H1 (cell line): ENCODE results near the gene BNC2. TPM values are rescaled to one million over a fixed set of nuclear protein-coding genes. Genes with fewer than 3 reads are reported as not detected.
A peak's percentile ranks its signal among the peaks of the same experiment; 100 is the strongest.

Experiments used
- CTCF ChIA-PET: fragments of 300-600 bp; sonication (Branson Sonifier 250); formaldehyde crosslinking; loops from one replicate; lab custom pipeline; 2021; ENCODE audit not compliant: partially characterized antibody; lab: Charles Lee
- POLR2A ChIA-PET: fragments of 300-600 bp; sonication (Branson Sonifier 250); formaldehyde crosslinking; loops from one replicate; lab custom pipeline; 2021; ENCODE audit warnings: inconsistent platforms; ENCODE audit not compliant: partially characterized antibody; lab: Charles Lee
- DNase-seq, 2 experiments: peaks; one replicate each; pipeline versions ENCODE4 v3.0.0 to v3.0.0-alpha.2; 2010 to 2022; ENCODE audit warnings: low spot score in 2 of 2, low read depth in 1 of 2, mixed read lengths in 1 of 2
- FAIRE-seq: peaks from 2 replicates; lab custom pipeline; 2011; peaks lifted over from hg19 to GRCh38; lab: Jason Lieb, UNC
- H2AFZ ChIP-seq: 2 replicates; pipeline ENCODE4 v1.8.1; 2012; ENCODE audit warnings: low read length, inconsistent platforms
- H2AK5ac ChIP-seq: 2 replicates; pipeline ENCODE4 v1.6.1; 2013; ENCODE audit warnings: low read depth, low read length
- H2BK120ac ChIP-seq: replicated peaks from 2 replicates; pipeline ENCODE3; 2013; ENCODE audit warnings: low read depth, low read length, inconsistent platforms
- H2BK12ac ChIP-seq: 2 replicates; pipeline ENCODE4 v1.6.1; 2013; ENCODE audit warnings: low read depth, low read length
- H2BK15ac ChIP-seq: 2 replicates; pipeline ENCODE4 v1.6.1; 2013; ENCODE audit warnings: low read length
- H2BK20ac ChIP-seq: 2 replicates; pipeline ENCODE4 v1.6.1; 2013; ENCODE audit warnings: low read length
- H2BK5ac ChIP-seq: 2 replicates; pipeline ENCODE4 v1.6.1; 2013; ENCODE audit warnings: low read depth, low read length
- H3K14ac ChIP-seq: 2 replicates; pipeline ENCODE4 v1.6.1; 2013; ENCODE audit warnings: inconsistent platforms; ENCODE audit not compliant: insufficient read length
- H3K18ac ChIP-seq: 2 replicates; pipeline ENCODE4 v1.6.1; 2013; ENCODE audit warnings: low read length; ENCODE audit errors: extremely low read depth
- H3K23ac ChIP-seq: 2 replicates; pipeline ENCODE4 v1.6.1; 2013; ENCODE audit warnings: inconsistent platforms; ENCODE audit not compliant: insufficient read length
- H3K23me2 ChIP-seq: 2 replicates; pipeline ENCODE4 v1.6.1; 2013; ENCODE audit warnings: low read depth, low read length
- H3K27ac ChIP-seq: 2 replicates; pipeline ENCODE4 v1.6.1; 2011; ENCODE audit warnings: low read depth, low read length, inconsistent platforms
- H3K27me3 ChIP-seq, 4 experiments: replicated peaks in 1 of 4; 1 replicate in 1 of 4; 2 replicates in 3 of 4; pipeline versions ENCODE4 v1.6.1 to v1.8.1; 2011 to 2013; ENCODE audit warnings: low read length in 3 of 4, mild to moderate bottlenecking in 3 of 4, inconsistent platforms in 2 of 4, mixed read lengths in 2 of 4, moderate library complexity in 1 of 4; ENCODE audit not compliant: control insufficient read depth in 3 of 4, insufficient read depth in 3 of 4; ENCODE audit errors: extremely low read depth in 1 of 4
- H3K36me3 ChIP-seq, 4 experiments: 2 replicates each; pipeline versions ENCODE4 v1.6.1 to v1.8.1; 2011 to 2013; ENCODE audit warnings: mild to moderate bottlenecking in 4 of 4, low read length in 3 of 4, moderate library complexity in 2 of 4, control low read depth in 1 of 4, inconsistent platforms in 1 of 4; ENCODE audit not compliant: insufficient read depth in 4 of 4, control insufficient read depth in 2 of 4
- H3K4ac ChIP-seq: replicated peaks from 2 replicates; pipeline ENCODE3; 2013; ENCODE audit warnings: low read length, low read depth, mixed read lengths, inconsistent platforms; ENCODE audit not compliant: insufficient read length
- H3K4me1 ChIP-seq, 4 experiments: replicated peaks in 1 of 4; 1 replicate in 1 of 4; 2 replicates in 3 of 4; pipeline versions ENCODE4 v1.6.1 to v1.8.1; 2011 to 2013; ENCODE audit warnings: low read length in 3 of 4, inconsistent platforms in 2 of 4, mixed read lengths in 1 of 4; ENCODE audit not compliant: insufficient read depth in 4 of 4, control insufficient read depth in 3 of 4
- H3K4me2 ChIP-seq, 2 experiments: 2 replicates each; pipeline versions ENCODE4 v1.6.1 to v1.8.1; 2011 to 2013; ENCODE audit warnings: low read depth in 2 of 2, low read length in 2 of 2, control low read depth in 1 of 2, inconsistent platforms in 1 of 2, mild to moderate bottlenecking in 1 of 2; ENCODE audit not compliant: insufficient read depth in 1 of 2
- H3K4me3 ChIP-seq, 4 experiments: fragments of 200-600, 300-600 bp in 1 of 4; sonication (generic), shearing (Covaris generic), sonication (Bioruptor Twin) in 1 of 4; 2 replicates each; pipeline versions ENCODE4 v1.5.1 to v1.8.1; 2011 to 2016; ENCODE audit warnings: low read length in 4 of 4, low read depth in 3 of 4, control low read depth in 2 of 4, inconsistent platforms in 2 of 4, mild to moderate bottlenecking in 2 of 4, mixed read lengths in 1 of 4, moderate library complexity in 1 of 4; ENCODE audit not compliant: insufficient read depth in 2 of 4; ENCODE audit errors: extremely low read depth in 1 of 4
- H3K56ac ChIP-seq: replicated peaks from 2 replicates; pipeline ENCODE3; 2013; ENCODE audit warnings: low read depth, mild to moderate bottlenecking, mixed read lengths, low read length, inconsistent platforms; ENCODE audit not compliant: insufficient read length
- H3K79me1 ChIP-seq: 2 replicates; pipeline ENCODE4 v1.6.1; 2013; ENCODE audit warnings: low read depth, low read length, control low read depth
- H3K79me2 ChIP-seq, 2 experiments: 2 replicates each; pipeline versions ENCODE4 v1.6.1 to v1.8.1; 2012 to 2013; ENCODE audit warnings: low read length in 2 of 2, mild to moderate bottlenecking in 2 of 2, inconsistent platforms in 1 of 2; ENCODE audit not compliant: insufficient read depth in 2 of 2, control insufficient read depth in 1 of 2
- H3K9ac ChIP-seq, 4 experiments: replicated peaks in 1 of 4; 1 replicate in 1 of 4; 2 replicates in 3 of 4; pipeline versions ENCODE4 v1.6.1 to v1.8.1; 2011 to 2013; ENCODE audit warnings: low read depth in 3 of 4, low read length in 3 of 4, control low read depth in 2 of 4, mild to moderate bottlenecking in 2 of 4, moderate library complexity in 2 of 4, inconsistent platforms in 1 of 4; ENCODE audit errors: extremely low read depth in 1 of 4
- H3K9me3 ChIP-seq, 2 experiments: 2 replicates each; pipeline versions ENCODE4 v1.6.1 to v1.8.1; 2012 to 2013; ENCODE audit warnings: mild to moderate bottlenecking in 2 of 2, moderate library complexity in 2 of 2, control low read depth in 1 of 2, inconsistent platforms in 1 of 2, low read depth in 1 of 2, low read length in 1 of 2, mixed read lengths in 1 of 2; ENCODE audit not compliant: insufficient read depth in 2 of 2
- H4K20me1 ChIP-seq, 2 experiments: replicated peaks in 1 of 2; 2 replicates each; pipeline versions ENCODE3 to v1.8.1; 2011 to 2013; ENCODE audit warnings: inconsistent platforms in 2 of 2, low read length in 2 of 2, mild to moderate bottlenecking in 1 of 2; ENCODE audit not compliant: insufficient read depth in 2 of 2, control insufficient read depth in 1 of 2
- H4K5ac ChIP-seq: 2 replicates; pipeline ENCODE4 v1.6.1; 2013; ENCODE audit warnings: low read length, low read depth, mixed read lengths, inconsistent platforms; ENCODE audit not compliant: insufficient read length
- H4K8ac ChIP-seq: 2 replicates; pipeline ENCODE4 v1.8.0; 2013; ENCODE audit warnings: mild to moderate bottlenecking, moderate library complexity, low read length, inconsistent platforms; ENCODE audit not compliant: insufficient read depth; ENCODE audit errors: extremely low read depth
- H4K91ac ChIP-seq: replicated peaks from 2 replicates; pipeline ENCODE3; 2013; ENCODE audit warnings: low read length, mixed read lengths, inconsistent platforms; ENCODE audit not compliant: insufficient read length
- EP300 ChIP-seq, 2 experiments: IDR thresholded peaks; 1 replicate in 1 of 2; 2 replicates in 1 of 2; pipeline ENCODE4 v1.6.1; 2011 to 2012; ENCODE audit warnings: low read depth in 2 of 2, low read length in 2 of 2, mild to moderate bottlenecking in 2 of 2, borderline replicate concordance in 1 of 2, inconsistent platforms in 1 of 2, moderate library complexity in 1 of 2
- SP1 ChIP-seq: IDR thresholded peaks from 2 replicates; pipeline ENCODE4 v1.6.1; 2011; ENCODE audit warnings: low read depth, low read length
- WGBS, 2 experiments: shearing (Covaris generic) in 1 of 2; methylation state at CpG; one replicate each; pipeline versions ENCODE4 v1.1.6 to v1.1.7; 2013 to 2015; ENCODE audit warnings: low lambda C conversion rate in 2 of 2, mixed read lengths in 2 of 2, inconsistent platforms in 1 of 2, low coverage in 1 of 2, missing lambda C conversion rate in 1 of 2; ENCODE audit not compliant: insufficient replicate concordance in 2 of 2, insufficient coverage in 1 of 2, insufficient read length in 1 of 2; ENCODE audit errors: extremely low coverage in 1 of 2, missing lambda C conversion rate in 1 of 2; 5-methylcytosine and 5-hydroxymethylcytosine counted together
- polyA plus RNA-seq, 7 experiments: library from polyadenylated mRNA; depleted of rRNA in 3 of 7; stranded (reverse) in 5 of 7; unstranded in 2 of 7; fragments of >200 nt in 5 of 7; fragments of 200-250 nt in 2 of 7; gene quantifications; 1 replicate in 5 of 7; 2 replicates in 1 of 7; 4 replicates in 1 of 7; pipeline versions ENCODE4 v1.2.1 to v1.2.3, GENCODE V29; 2011 to 2013; ENCODE audit warnings: missing spikeins in 2 of 7, mixed read lengths in 2 of 7
- total RNA-seq: library from RNA; stranded (reverse); fragmentation: NEBNext Ultra II Directional; extraction: Animal tissue kit (Norgen Biotek cat#: 25700); gene quantifications from 2 replicates; pipeline ENCODE4 v1.2.1, GENCODE V29; 2021

Gene BNC2
- total and polyA plus RNA-seq, 2 of the 8 experiments (the other 6 are each of a cell fraction or from before 2014, with no cell fraction given): 16.0 to 26.8 TPM

- H3K4me1 ChIP-seq: peaks cover 7 to 48% (median 33%) of the 10 kb centered on the region in 4 experiments
- TF ChIP-seq EP300 (IDR thresholded peaks at IDR 0.05; ENCODE audit: borderline replicate concordance in 1 of 2, low read depth in 2 of 2, low read length in 2 of 2): peak in 1 of 2 experiments; percentile 76; a peak in 1 of 3 replicates
- TF ChIP-seq SP1: peak; percentile 23; the same call in 1 of the 2 replicates
These were observed 160.5 kb downstream of the BNC2 start for GRCh38 chr9:16709924-16710323.

More at GRCh38 chr9:16709924-16710323, 160.5 kb downstream of the BNC2 start:
- ChIA-PET CTCF (no interaction called here), POLR2A (interaction anchor here (0.7 to 2.0 kb wide), 4 partner anchors 17 to 101 kb away, joined by 3 to 5 read pairs (median 4); no protein-coding TSS in a partner anchor)
- H2BK120ac ChIP-seq: no peak overlapping the region
- peak overlapping the region; percentile 99 for H4K5ac ChIP-seq
- FAIRE-seq (peak; percentile 78), DNase-seq (no peak)
- no peak overlapping the region for H2BK20ac ChIP-seq
- no peak overlapping the region for H3K23ac ChIP-seq
- peaks cover 0 to 10% of the 10 kb centered on the region in 2 experiments; a peak in 2 of 4 replicates for H3K79me2 ChIP-seq
- H3K18ac ChIP-seq: no peak overlapping the region; the same call in 1 of the 2 replicates
- H2AFZ ChIP-seq: no peak overlapping the region
- H3K79me1 ChIP-seq: no peaks in the 10 kb centered on the region
- no peak overlapping the region for H3K56ac ChIP-seq
- no peaks in the 10 kb centered on the region for H4K20me1 ChIP-seq
- no peak overlapping the region for H3K4ac ChIP-seq
- no peak overlapping the region for H2BK15ac ChIP-seq
- no peak overlapping the region for H2AK5ac ChIP-seq
- H3K27me3 ChIP-seq: no peaks in the 10 kb centered on the region
- H3K9me3 ChIP-seq: no peaks in the 10 kb centered on the region
- no peak overlapping the region for H3K9ac ChIP-seq
- H3K4me2 ChIP-seq: peak overlapping the region; percentile 57 to 82
- peak overlapping the region in 1 of 4 experiments; percentile 49; a peak in 2 of 8 replicates for H3K4me3 ChIP-seq
- H2BK5ac ChIP-seq: no peak overlapping the region
- H2BK12ac ChIP-seq: no peak overlapping the region
- peaks cover 5% of the 10 kb centered on the region for H3K23me2 ChIP-seq
- peak overlapping the region; percentile 90; the same call in 1 of the 2 replicates for H3K27ac ChIP-seq
- 0 out of 8 replicates have a peak, but pooled peaks cover 0 to 2% (median 0%) of the 10 kb centered on the region in 4 experiments for H3K36me3 ChIP-seq
- 0% methylated on average over 2 of the region's 2 CpGs; no CpG with 5 or more reads in 1 of the 2 experiments for WGBS, 2 experiments
- H4K8ac ChIP-seq: no peak overlapping the region
- no peak overlapping the region for H4K91ac ChIP-seq
- H3K14ac ChIP-seq: no peak overlapping the region
